HG03439 (cell line): ENCODE measurements around the gene LPP.

Source experiments
- ATAC-seq: cut with Tn5 transposase; IDR thresholded peaks from one replicate; pipeline ENCODE4 v1.9.1; 2021; ENCODE audit warnings: mild to moderate bottlenecking, moderate library complexity; ENCODE audit not compliant: unreplicated experiment

Gene LPP

DNA sequence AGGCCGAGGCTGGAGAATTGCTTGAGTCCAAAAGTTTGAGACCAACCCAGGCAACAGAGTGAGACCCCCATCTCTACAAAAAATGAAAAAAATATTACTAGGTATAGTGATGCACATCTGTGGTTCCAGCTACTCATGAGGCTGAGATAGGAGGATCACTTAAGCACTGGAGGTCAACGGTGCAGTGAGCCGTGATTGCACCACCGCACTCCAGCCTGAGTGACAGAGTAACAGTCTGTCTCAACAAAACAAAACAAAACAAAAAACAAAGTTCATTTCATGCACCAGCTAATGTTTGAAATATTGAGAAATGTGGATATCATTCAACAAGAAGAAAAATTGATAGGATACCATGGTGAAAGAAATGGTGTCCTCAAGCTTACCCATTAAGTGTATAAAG is 567.4 kb downstream of the LPP start:
- no peak for ATAC-seq

DNA sequence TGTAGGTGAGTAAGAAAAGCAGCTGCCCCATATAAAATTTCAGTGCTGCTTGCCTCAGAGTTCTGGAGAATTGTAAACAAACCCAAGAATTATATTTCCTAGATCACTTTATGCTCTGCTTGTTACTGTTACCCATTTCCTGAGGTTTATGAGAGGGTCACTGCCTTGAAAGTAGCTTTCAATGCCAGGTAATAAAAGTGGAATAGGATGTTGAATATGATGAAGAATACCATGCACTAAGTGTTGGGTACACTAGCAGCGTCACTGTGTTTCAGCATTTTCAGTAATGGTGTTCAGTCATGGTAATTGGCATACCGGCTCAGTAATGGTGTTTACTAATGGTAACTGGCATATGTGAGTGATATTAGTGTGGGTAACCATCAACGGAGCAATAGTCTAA is 568.0 kb downstream of the LPP start:
- no peak for ATAC-seq

DNA sequence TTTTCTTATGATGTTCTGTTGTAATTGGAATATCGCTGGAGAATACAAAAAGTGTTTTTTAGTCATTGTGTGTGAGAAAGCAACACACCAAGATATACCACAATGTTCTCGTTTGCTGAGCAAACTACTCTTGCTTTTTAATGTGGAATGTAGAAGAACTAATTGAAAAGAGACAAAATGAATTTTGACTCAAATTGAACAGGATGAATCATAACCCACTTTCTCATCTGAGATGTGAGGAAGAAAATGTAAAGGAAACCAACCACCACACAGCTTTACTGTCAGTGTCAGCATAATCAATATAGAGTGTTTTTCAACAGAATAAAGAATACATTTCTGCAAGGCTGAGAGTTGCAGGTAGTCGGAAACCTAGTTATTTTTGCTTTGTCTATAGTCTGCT is 569.0 kb downstream of the LPP start:
- no peak for ATAC-seq

DNA sequence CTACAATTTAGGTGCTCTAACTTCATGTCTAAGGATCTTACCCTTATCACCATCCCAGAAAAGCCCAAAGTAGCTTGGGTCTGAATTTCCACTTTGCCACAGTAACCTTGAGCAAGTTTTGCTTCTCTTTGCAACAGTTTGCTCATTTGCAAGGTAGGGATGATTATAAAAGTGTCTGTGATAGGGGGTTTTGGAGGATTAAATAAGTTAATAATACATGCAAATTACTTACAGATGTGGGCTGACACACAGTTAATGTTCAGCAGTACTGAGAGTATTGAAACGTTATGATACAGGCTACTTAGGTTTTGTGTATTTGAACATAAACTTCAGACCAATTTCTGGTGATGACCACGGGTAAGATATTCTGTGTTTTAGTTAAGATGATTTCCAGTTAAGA is 573.1 kb downstream of the LPP start:
- ATAC-seq = no peak

DNA sequence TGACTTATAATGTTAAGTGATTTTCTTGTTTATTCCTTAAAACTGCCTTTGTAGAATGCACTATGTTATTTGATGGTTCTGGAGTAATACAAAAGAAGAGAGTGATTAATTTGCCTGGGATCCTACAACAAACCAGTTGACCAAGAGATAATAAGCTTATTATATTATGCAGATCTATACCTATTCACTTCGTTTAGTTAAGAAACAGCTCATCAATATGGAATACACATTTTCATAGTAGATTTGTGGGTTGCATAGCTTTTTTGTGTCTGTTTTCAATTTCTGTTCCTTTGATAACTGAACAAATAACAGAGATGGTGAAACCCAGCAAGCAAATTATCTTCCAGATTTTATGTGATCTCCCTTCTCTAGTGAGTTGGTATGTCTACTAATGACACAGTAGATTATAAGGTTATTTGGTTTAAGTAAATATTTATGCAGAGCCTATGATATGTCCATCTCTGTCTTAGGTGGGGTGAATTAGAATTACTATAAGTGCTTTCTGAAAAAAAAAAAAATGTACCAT is 574.5 kb downstream of the LPP start:
- no peak for ATAC-seq

DNA sequence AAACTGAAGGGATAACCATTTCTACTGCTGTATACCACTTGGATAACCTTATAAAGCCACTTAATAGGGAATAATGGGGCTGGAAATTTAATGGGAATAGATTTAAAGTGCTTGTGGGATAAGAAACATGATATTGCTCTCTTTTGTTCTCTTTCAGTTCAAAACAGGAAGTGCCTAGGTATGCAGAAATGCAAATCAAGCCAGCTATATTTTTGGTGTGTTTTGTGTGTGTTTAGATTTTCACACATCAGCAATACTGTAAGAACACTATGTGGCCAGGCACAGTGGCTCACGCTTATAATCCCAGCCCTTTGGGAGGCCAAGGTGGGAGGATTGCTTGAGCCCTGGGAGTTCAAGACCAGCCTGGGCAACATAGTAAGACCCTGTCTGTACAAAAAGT is 575.5 kb downstream of the LPP start:
- no peak for ATAC-seq

DNA sequence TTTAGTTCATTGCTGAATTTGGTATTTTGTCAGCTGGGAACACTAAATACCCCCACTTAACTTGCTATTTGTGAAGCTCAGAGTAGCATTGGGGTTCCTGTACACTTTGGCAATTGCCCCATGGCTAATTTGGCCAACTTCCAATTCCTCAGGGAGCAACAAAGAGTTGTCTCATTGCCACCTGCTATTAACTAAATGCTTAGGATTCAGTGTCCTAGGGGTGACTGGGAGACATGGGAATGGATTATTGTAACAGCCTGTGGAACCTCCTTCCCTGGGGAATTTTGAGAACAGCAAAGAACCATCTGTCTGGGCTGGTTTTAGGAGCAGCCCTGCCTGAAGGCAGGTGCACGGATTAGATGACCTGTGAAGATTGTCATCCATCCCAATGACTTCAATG is 580.4 kb downstream of the LPP start:
- ATAC-seq = no peak

DNA sequence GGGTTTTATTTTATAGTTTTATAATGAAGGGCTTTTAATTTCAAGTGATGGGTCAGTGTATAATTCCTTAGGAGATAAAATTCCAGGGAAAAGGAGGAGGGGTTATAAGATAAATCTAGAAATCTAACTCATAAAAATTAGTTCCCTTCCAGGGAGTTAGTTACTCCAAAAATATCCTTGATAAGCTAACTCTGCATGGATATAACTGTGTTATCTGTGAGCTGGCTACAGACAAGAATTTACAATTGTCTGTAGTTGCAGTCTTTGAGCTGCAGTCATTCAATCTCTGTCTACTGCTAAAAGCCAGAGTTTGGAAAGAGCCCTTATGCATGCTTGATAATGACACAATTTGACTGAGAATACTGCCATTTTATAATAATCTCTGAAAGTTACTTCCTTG is 585.6 kb downstream of the LPP start:
- ATAC-seq = no peak

DNA sequence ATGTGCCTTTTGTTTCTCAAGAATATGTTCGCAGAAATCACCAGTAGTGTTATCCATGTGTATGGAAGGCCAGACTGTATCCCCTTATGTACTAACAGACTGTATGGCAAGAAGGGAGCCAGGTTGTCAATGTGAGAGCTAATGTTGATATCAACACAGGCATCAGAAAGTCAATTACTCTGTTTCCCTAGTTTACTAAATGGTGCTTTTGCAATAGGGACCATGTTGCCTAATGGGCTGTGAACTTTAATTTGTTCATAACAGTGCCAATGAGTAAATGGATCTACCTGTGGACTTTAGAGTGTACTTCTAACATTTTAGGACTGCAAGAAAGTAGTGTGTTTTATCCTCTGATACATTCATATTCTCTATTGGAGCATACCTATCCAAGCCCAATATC is 586.1 kb downstream of the LPP start:
- ATAC-seq = no peak

DNA sequence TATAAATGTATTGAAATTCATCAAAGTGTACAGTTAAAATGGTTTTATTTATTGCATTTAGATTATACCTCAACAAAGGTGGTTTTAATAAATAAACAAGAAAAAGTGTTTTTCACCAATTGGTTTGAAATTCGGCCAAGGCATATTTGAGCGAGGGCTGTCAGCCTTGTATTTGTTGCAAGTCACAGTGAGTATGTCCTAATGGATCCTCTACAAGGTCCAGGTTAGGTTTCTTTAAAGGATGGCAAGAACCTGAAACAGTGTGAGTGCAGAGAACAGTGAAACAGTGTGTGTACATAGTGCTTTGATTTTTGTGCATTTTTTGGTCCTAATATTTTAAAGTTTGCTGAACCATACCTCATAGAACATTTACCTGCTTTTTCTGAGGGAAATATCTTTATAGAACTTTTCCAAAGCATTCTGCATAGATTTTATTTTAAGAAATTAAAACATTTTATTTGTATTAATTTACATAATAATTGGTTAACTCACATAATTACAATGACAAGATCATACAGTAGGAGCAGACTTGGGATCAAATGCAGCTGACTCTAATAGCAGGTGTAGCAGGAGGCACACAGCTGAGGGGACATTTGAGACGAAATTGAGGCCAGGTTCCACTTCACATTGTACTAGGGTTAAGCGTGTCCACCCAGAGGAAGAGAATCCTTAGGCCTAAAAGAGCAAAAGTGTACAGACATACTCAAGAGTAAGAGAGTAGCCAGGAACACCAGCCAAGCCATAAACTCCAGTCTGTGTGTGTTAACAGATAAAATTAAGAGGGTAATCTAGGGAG is 589.0 kb downstream of the LPP start:
- ATAC-seq = no peak

DNA sequence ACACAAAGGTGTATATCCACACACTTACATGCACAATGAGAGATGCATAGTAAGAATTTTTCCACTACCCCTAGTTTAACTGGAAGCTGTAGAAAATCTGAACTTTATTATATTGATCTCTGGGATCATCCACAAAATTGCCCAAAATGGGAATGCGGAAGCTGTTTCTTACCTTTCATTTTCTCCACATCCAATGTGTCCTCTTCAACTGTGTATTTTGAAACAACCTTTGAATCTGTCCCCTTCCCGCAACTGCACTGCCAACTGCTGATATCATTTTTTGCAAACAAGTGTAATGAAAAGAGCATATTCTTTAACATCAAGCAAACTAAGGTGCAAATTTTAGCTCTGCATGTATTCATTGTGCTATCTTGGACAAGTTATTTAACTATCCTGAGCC is 590.2 kb downstream of the LPP start:
- ATAC-seq = no peak

DNA sequence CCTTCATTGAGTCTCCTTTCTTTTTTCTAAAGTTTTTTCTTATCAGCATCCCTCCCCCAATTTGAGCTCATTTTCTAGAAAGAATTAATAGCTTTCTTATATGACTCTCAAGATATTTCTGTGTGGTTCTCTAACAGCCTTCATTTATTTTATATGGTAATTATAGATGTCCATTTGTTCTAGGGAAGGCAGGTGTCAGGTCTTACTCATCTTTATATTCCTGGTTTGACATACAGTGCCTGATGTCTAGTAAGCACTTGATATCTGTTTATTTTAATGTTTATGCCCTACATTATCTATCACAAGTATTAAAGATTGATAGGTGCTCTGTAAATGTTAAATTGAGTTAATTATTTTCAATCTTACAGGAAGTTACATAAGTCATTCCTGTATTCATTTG is 591.1 kb downstream of the LPP start:
- ATAC-seq = no peak

DNA sequence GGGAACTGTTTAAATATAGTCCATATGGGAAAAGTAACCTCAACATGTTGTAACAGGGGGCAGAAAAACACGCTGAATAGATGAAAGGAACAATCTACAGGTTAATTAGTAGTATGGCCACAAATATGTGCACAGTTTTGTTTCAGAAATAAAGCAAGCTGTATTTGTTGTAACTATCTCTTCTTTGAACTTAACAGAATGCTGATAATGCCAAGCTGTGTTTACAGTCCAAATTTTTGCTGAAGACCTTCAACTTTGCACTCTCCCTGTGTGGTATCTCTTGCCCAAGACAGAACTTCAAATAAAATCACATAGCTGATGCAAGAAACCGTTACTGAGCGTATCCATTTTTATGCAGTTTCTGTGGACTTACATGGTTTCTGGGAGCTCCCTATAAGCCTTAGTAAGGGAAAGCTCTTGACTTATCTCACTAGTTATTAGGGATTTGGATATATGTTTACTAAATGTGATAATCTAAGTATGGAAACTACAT is 592.4 kb downstream of the LPP start:
- ATAC-seq = no peak

DNA sequence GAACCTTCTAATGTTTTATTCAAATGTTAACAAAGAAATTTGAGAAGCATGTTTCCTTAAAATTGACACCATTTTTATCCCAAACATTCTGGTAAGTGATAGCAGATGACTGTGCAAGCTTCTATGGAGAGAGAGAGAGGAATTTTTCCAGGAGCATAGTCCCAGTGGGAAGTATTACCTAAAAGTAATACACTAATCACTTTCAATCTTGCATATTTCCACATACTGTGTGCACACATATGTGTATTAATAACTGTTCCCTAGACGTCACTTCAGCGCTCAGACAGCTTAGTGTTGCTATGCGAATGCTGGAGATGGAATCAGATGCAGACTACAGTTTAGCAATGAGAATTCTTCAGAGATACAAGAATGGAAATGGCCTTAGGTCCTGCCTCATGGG is 593.5 kb downstream of the LPP start:
- no peak for ATAC-seq

DNA sequence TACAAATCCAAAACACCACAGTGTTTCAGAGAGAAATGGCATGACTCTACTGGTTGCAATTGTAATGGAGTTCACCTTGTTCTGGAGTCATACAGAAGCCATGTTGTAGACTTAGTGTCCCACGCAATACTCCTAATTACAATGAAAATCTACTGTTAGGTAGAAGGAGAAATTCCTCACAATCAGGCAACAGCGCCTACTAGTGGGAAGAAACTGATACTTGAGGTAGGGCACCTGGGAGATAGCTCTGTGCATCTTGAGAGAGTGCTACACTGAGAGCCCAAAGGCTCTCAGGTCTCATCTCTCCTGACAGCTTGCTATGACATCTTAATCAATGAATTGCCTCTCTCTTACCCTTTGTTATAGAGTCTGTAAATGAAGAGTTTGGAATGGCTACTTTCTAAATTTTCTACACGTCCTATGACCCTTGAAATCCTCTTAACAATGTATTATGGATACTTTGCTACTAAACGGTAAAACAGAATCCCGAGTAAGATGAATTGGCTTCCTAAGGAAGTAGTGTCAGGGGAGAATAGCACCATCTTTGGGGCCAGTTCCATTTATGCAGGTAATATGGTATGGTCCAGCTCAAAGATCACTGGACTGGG is 595.2 kb downstream of the LPP start:
- ATAC-seq = no peak

DNA sequence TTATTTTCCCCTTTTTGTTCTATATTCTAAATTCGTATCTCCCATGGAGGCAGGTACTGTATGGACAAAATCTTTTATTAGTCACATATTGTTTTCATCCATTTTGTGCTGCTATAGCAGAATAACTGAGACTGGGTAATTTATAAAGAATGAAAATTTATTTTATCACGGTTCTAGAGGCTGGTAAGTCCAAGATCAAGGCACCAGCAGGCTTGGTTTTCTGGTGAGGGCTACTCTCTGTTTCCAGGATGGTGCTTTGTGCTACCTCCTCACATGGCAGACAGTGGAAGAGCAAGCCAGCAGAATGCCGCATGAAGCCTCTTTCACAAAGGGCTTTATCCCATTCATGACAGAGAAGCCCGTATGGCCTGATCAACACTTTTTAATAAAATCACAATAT is 595.9 kb downstream of the LPP start:
- ATAC-seq = no peak

DNA sequence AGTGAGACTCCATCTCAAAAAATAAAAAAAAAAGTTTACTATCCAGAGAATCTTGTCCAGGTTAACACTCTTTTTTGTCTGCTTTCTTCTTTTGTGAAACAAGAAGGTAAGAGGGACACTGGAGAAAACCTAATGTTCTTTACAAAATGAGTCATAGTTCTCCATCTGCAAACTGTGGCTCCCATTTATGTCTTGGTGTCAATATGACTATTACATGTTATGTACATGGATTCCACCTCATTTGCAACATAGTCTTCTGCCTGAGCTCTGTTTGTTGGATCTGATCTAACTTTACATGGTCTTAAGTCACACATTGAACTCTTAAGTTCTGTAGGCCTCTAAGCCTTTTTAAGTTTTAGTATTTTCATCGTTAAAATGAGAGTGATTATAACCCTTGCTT is 596.7 kb downstream of the LPP start:
- no peak for ATAC-seq

DNA sequence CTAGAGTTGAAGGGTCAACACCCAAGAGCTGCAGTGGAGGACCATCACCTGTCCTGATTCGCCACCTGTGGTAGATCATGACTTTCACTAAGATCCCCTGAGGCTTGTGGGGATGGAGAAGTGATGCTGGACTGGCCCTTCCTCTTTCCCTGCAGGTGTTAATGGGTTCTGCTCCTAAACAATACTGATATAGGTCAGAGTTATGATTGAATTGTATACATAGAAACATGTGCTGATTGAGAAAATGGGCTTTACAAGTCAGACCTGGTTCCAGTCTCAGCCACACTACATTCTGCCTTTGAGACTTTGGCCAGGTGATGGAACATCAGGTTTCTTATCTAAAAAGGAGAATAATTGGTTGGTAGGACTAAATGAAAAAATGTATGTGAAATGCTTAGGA is 598.9 kb downstream of the LPP start:
- ATAC-seq = peak; percentile 33

DNA sequence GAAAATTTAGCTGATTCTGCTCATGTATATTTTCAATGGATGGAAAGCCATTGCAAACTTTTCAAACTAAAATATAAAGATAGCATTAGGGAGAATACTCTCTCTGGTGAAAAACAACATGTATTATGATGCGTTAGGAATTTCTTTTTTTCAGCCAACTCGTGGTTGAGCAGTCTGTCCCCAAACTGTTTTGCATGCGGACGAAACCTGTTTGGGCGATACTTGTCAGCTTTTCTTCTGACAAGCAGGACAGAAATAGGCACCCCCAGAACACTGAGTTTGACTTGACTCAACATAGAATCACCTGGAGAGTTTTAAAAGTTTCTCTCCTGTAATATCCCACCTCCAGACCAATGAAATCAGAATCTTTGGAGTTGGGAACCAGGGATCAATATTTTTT is 600.3 kb downstream of the LPP start:
- peak; percentile 39 for ATAC-seq

DNA sequence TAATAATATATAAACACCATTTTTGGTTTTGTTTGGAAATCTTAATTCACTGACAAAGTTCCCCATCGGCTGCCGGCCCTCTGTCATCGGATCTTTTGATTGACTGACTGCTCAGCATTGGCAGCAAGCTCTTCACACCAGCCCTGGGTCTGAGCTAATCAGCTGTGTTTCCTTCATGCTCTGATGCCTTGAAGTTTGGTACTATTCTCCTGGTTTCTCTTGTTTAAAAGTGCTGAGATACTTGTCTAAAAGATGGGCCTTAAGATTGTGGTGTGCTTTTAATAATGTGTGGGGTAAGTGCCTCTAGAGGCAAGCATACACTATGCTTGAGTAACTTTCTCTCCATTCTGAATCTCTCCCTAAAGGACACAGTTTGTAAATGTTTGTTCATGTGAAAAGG is 602.3 kb downstream of the LPP start:
- ATAC-seq = no peak

DNA sequence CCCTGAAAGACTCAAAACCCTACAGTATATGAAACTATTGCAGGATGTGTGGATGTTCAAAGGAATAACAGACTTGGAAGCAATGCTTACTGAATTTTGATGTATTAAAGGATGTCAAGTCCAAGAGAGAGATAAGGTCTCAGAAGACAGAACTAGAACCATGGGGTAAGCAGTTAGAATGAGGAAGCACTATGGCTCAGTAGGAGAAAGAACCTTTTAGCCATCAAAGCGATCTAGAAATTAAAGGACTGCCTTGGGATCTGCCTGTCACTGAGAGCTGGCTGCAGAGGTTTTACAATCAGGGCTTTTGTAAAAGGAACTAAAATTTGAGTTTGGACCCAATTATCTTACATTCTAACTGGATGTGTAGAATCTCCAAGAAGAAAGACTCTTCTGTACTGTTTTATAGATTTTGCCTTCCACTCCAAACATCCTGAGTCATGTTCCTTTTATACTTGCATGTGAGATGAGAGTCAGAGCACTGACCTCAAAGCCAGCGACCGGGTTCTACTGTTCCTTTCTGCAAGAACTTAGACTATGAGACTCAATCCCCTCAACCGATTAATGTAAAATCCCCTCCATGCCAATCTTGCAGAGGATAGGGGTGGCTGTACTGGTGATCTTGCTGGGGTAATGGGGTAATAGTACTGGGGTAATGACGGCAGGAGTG is 605.5 kb downstream of the LPP start:
- ATAC-seq = no peak

DNA sequence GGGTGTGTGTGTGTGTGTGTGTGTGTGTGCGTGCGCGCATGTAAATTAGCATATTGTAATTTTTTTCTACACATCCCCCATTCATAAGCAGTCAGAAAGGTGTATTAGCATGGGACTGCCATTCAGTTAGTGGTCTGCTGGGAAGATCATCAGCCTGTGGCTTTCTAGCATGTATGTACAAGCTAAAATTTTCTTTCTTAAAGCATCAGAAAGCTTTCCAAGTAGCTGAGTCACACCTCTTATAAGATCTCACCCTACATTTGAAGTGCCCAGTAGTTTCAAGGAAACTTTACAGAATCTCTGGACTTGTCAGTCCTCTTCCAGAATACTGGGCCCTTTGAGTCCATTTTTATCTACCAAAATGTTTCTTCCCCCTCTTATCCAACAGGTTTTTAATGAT is 606.5 kb downstream of the LPP start:
- no peak for ATAC-seq
